HepG2 (cell line): Measurements from ENCODE around the gene GNL3. TPM values are rescaled to one million over a fixed set of nuclear protein-coding genes. Genes with fewer than 3 reads are reported as not detected.

Source experiments
- ATAC-seq: fragments of 200-7000 bp; cut with Tn5 transposase; 3 replicates; pipeline ENCODE4 v1.9.1; 2020; ENCODE audit warnings: mild to moderate bottlenecking, moderate library complexity
- BruUV-seq: library from RNA; stranded (reverse); fragments of 400-500 nt; replicated peaks from 2 replicates; lab custom pipeline; 2021; lab: Mats Ljungman, UMichigan
- CTCF ChIA-PET: fragments of 300-600 bp; formaldehyde crosslinking; extraction: SDS; loops from one replicate; lab custom pipeline; 2021; ENCODE audit warnings: low total read pairs, inconsistent platforms, low intra/inter-chr PET ratio; lab: Yijun Ruan, JAX
- POLR2A ChIA-PET: fragments of 350-600 bp; sonication (Branson Sonifier 250); formaldehyde crosslinking; loops from one replicate; lab custom pipeline; 2020; ENCODE audit warnings: antibody characterized with exemption, inconsistent platforms; lab: Yijun Ruan, JAX
- DNase-seq: peaks from one replicate; pipeline ENCODE4 v3.0.0-alpha.2; 2015; ENCODE audit warnings: low spot score
- FAIRE-seq: peaks from 3 replicates; lab custom pipeline; 2011; peaks lifted over from hg19 to GRCh38; lab: Jason Lieb, UNC
- H2AFZ ChIP-seq: one replicate; pipeline ENCODE4 v1.6.1; 2011; ENCODE audit warnings: low read length, inconsistent platforms
- H3K27ac ChIP-seq: fragments of 300-600 bp; 3 replicates; pipeline ENCODE4 v1.8.0; 2011; ENCODE audit warnings: mixed run types, mild to moderate bottlenecking, mixed read lengths, low read length, inconsistent platforms; ENCODE audit not compliant: insufficient read depth; ENCODE audit errors: extremely low read length
- H3K27me3 ChIP-seq, 2 experiments: fragments of 200-600 bp in 1 of 2; 2 replicates in 1 of 2; 3 replicates in 1 of 2; pipeline versions ENCODE4 v1.6.0 to v1.8.0; 2011; ENCODE audit warnings: low read length in 2 of 2, mild to moderate bottlenecking in 2 of 2, moderate library complexity in 2 of 2, inconsistent platforms in 1 of 2; ENCODE audit not compliant: insufficient read depth in 2 of 2, control insufficient read depth in 1 of 2
- H3K36me3 ChIP-seq, 2 experiments: fragments of 200-600 bp in 1 of 2; replicated peaks in 1 of 2; 2 replicates in 1 of 2; 3 replicates in 1 of 2; pipeline versions ENCODE4 v1.5.1 to v1.8.0; 2011; ENCODE audit warnings: low read length in 2 of 2, inconsistent platforms in 1 of 2; ENCODE audit not compliant: insufficient read depth in 2 of 2, control insufficient read depth in 1 of 2
- H3K4me1 ChIP-seq: 2 replicates; pipeline ENCODE4 v1.5.1; 2012; ENCODE audit warnings: low read length, inconsistent platforms; ENCODE audit not compliant: insufficient read depth
- H3K4me2 ChIP-seq: 2 replicates; pipeline ENCODE4 v1.6.0; 2011; ENCODE audit warnings: low read depth, low read length, inconsistent platforms
- H3K4me3 ChIP-seq, 3 experiments: fragments of 200-600 bp in 1 of 3; sonication (generic), shearing (Covaris generic) in 1 of 3; replicated peaks in 1 of 3; 2 replicates each; pipeline ENCODE4 v1.5.1; 2011 to 2016; ENCODE audit warnings: low read length in 3 of 3, inconsistent platforms in 2 of 3, low read depth in 2 of 3, mild to moderate bottlenecking in 2 of 3, control low read depth in 1 of 3, mixed read lengths in 1 of 3; ENCODE audit not compliant: insufficient read depth in 1 of 3
- H3K79me2 ChIP-seq: one replicate; pipeline ENCODE4 v1.6.1; 2011; ENCODE audit warnings: low read length, inconsistent platforms; ENCODE audit not compliant: insufficient read depth
- H3K9ac ChIP-seq: 2 replicates; pipeline ENCODE4 v1.6.0; 2011; ENCODE audit warnings: mild to moderate bottlenecking, low read depth, low read length, inconsistent platforms; ENCODE audit not compliant: insufficient read depth
- H3K9me3 ChIP-seq: 2 replicates; pipeline ENCODE4 v1.5.1; 2012; ENCODE audit warnings: mild to moderate bottlenecking, low read length
- H4K20me1 ChIP-seq: 2 replicates; pipeline ENCODE4 v1.6.0; 2011; ENCODE audit warnings: inconsistent platforms, mild to moderate bottlenecking, low read length, moderate library complexity; ENCODE audit not compliant: insufficient read depth
- HES4 ChIP-seq: sonication (generic); formaldehyde crosslinking; IDR thresholded peaks from 2 replicates; pipeline ENCODE4 v1.9.0; 2021; ENCODE audit warnings: mild to moderate bottlenecking, missing genetic modification reagents, borderline replicate concordance
- MYNN ChIP-seq: sonication (generic); formaldehyde crosslinking; IDR thresholded peaks from 2 replicates; pipeline ENCODE4 v1.4.0; 2020; ENCODE audit warnings: mild to moderate bottlenecking, low read depth, missing genetic modification reagents
- NR3C1 ChIP-seq: sonication (generic); formaldehyde crosslinking; IDR thresholded peaks from 2 replicates; pipeline ENCODE4 v1.4.0; 2020; ENCODE audit warnings: missing genetic modification reagents
- PAXIP1 ChIP-seq: sonication (generic); formaldehyde crosslinking; conservative IDR thresholded peaks from 2 replicates; pipeline ENCODE4 v1.4.0; 2020; ENCODE audit warnings: mild to moderate bottlenecking, missing genetic modification reagents, moderate library complexity
- SNAI1 ChIP-seq: sonication (generic); formaldehyde crosslinking; IDR thresholded peaks from 2 replicates; pipeline ENCODE4 v1.5.0; 2020; ENCODE audit warnings: mild to moderate bottlenecking, missing genetic modification reagents, borderline replicate concordance
- SNAPC2 ChIP-seq: sonication (generic); formaldehyde crosslinking; IDR thresholded peaks from 2 replicates; pipeline ENCODE4 v1.8.1; 2022; ENCODE audit warnings: mild to moderate bottlenecking, missing genetic modification reagents
- SP140L ChIP-seq: sonication (generic); formaldehyde crosslinking; IDR thresholded peaks from 2 replicates; pipeline ENCODE4 v1.4.0; 2020; ENCODE audit warnings: missing genetic modification reagents, borderline replicate concordance
- TBL1XR1 ChIP-seq: fragments of 150-350 bp; IDR thresholded peaks from 2 replicates; pipeline ENCODE4 v1.6.1; 2014; ENCODE audit warnings: borderline replicate concordance, low read length; ENCODE audit not compliant: partially characterized antibody
- TOE1 ChIP-seq: sonication (generic); formaldehyde crosslinking; IDR thresholded peaks from 2 replicates; pipeline ENCODE4 v1.4.0; 2020; ENCODE audit warnings: mild to moderate bottlenecking, missing genetic modification reagents
- TRAFD1 ChIP-seq: sonication (generic); formaldehyde crosslinking; IDR thresholded peaks from 2 replicates; pipeline ENCODE4 v1.5.1; 2020; ENCODE audit warnings: missing genetic modification reagents, mild to moderate bottlenecking, borderline replicate concordance
- ZBTB7A ChIP-seq: sonication (generic); formaldehyde crosslinking; IDR thresholded peaks from 2 replicates; pipeline ENCODE4 v1.8.0; 2022; ENCODE audit warnings: mild to moderate bottlenecking, missing genetic modification reagents
- ZBTB8A ChIP-seq: sonication (generic); formaldehyde crosslinking; IDR thresholded peaks from 2 replicates; pipeline ENCODE4 v1.4.0; 2020; ENCODE audit warnings: mild to moderate bottlenecking, low read depth, missing genetic modification reagents, borderline replicate concordance
- ZFY ChIP-seq: sonication (generic); formaldehyde crosslinking; IDR thresholded peaks from 2 replicates; pipeline ENCODE4 v1.4.0; 2020; ENCODE audit warnings: missing genetic modification reagents
- ZNF253 ChIP-seq: sonication (generic); formaldehyde crosslinking; IDR thresholded peaks from 2 replicates; pipeline ENCODE4 v1.8.0; 2022; ENCODE audit warnings: mild to moderate bottlenecking, missing genetic modification reagents, borderline replicate concordance
- ZNF274 ChIP-seq: sonication (generic); formaldehyde crosslinking; IDR thresholded peaks from 2 replicates; pipeline ENCODE4 v1.5.1; 2020; ENCODE audit warnings: mild to moderate bottlenecking, missing genetic modification reagents
- ZNF878 ChIP-seq: sonication (generic); formaldehyde crosslinking; IDR thresholded peaks from 2 replicates; pipeline ENCODE4 v1.8.1; 2023; ENCODE audit warnings: mild to moderate bottlenecking, missing genetic modification reagents, moderate library complexity
- ZSCAN12 ChIP-seq: sonication (generic); formaldehyde crosslinking; IDR thresholded peaks from 2 replicates; pipeline ENCODE4 v1.9.0; 2021; ENCODE audit warnings: mild to moderate bottlenecking, missing genetic modification reagents
- WGBS: methylation state at CpG from one replicate; pipeline ENCODE4 v1.1.6; 2017; ENCODE audit warnings: low lambda C conversion rate; 5-methylcytosine and 5-hydroxymethylcytosine counted together
- in situ Hi-C: cut with HindIII; loops from 2 replicates; pipeline ENCODE4 v1.10.0; 2017; ENCODE audit warnings: low pct_unique_long_range_greater_than_20kb; ENCODE audit not compliant: extremely low pct_ligation_motif_present
- intact Hi-C: fragments of 100-400 bp; cut with micrococcal nuclease; formaldehyde crosslinking; loops from one replicate; pipeline ENCODE4 v1.10.0; 2022; ENCODE audit not compliant: unreplicated experiment
- polyA plus RNA-seq, 8 experiments: library from polyadenylated mRNA; depleted of rRNA in 3 of 8; stranded (reverse) in 7 of 8; unstranded in 1 of 8; fragments of >200 nt; fragmentation: Illumina TruSeq in 4 of 8; extraction: Trizol in 4 of 8; gene quantifications; 2 replicates each; pipeline versions ENCODE4 v1.2.1 to v1.2.3, GENCODE V29; 2011 to 2016; ENCODE audit warnings: low read depth in 4 of 8, missing spikeins in 1 of 8, mixed read lengths in 1 of 8; ENCODE audit not compliant: insufficient read depth in 1 of 8
- total RNA-seq, 5 experiments: library from RNA; depleted of rRNA; stranded (reverse); fragments of >200 nt; fragmentation: Illumina TruSeq; extraction: Trizol; gene quantifications; 2 replicates each; pipeline ENCODE4 v1.2.3, GENCODE V29; 2016; ENCODE audit warnings: low read depth in 1 of 5

Gene GNL3
- total and polyA plus RNA-seq, 2 of the 13 experiments (the other 11 are each of a cell fraction or from before 2014, with no cell fraction given) = 129 to 257 TPM

- TF ChIP-seq TRAFD1 (CRISPR knock-in tag) = no peak
These were observed 21.8 kb downstream of the GNL3 start (continued) for GRCh38 chr3:52707585-52707984.

- Histone ChIP-seq H3K4me1 (peaks cover 49% of the 10 kb centered on the region), H3K36me3 (peaks cover 1 to 3% of the 10 kb centered on the region in 2 experiments; a peak in 1 of 5 replicates), H3K9ac (no peak overlapping the region), H3K27ac (peak overlapping the region; percentile 15), H3K79me2 (peaks cover 23% of the 10 kb centered on the region), H4K20me1 (no peaks in the 10 kb centered on the region), H3K4me3 (no peak overlapping the region), H2AFZ (no peak overlapping the region), H3K27me3 (no peaks in the 10 kb centered on the region; a peak in 1 of 5 replicates)
- no peak for DNase-seq
- BruUV-seq = no TSS peak
- CTCF ChIA-PET = no interaction called here
- FAIRE-seq = no peak
- intact Hi-C loops = no loop called here
- POLR2A ChIA-PET = interaction anchor here (1.4 kb wide), 1 partner anchor 13 kb away, joined by 4 read pairs; no protein-coding TSS in a partner anchor
- TF ChIP-seq TOE1 = no peak
- TF ChIP-seq HES4 = no peak
- no peak for TF ChIP-seq ZNF878 (CRISPR knock-in tag)
- TF ChIP-seq SP140L (CRISPR knock-in tag) = no peak
- TF ChIP-seq MYNN (CRISPR knock-in tag) = no peak
- no peak for TF ChIP-seq ZSCAN12 (CRISPR knock-in tag)
- TF ChIP-seq SNAI1 = no peak
- TF ChIP-seq SNAPC2 = no peak
- no peak for TF ChIP-seq ZFY
- TF ChIP-seq ZBTB8A (CRISPR knock-in tag) = no peak
- no peak for TF ChIP-seq NR3C1 (CRISPR knock-in tag)
- TF ChIP-seq ZNF253 = no peak
- no peak for TF ChIP-seq ZBTB7A
- TF ChIP-seq ZNF274 (CRISPR knock-in tag) = no peak
- no peak for TF ChIP-seq TBL1XR1
- no peak for TF ChIP-seq PAXIP1 (CRISPR knock-in tag)
- TF ChIP-seq, all 625 proteins: peak for 0
- Histone ChIP-seq H3K9me3 (no peaks in the 10 kb centered on the region), H3K4me2 (no peak overlapping the region)
- in situ Hi-C loops = no loop called here
- WGBS = 98% methylated on average over 2 of the region's 2 CpGs
- no peak for ATAC-seq
These were observed 24.7 kb downstream of the GNL3 start for GRCh38 chr3:52710512-52710911.
